ENCODE data around the gene KCND2.

GRCh38 chr7:120480472-120480871 is 207.5 kb downstream of the KCND2 start:
- TF ChIP-seq POLR2A (IDR thresholded peaks at IDR 0.05) (no peak), CTCF (IDR thresholded peaks at IDR 0.05) (no peak)

Measured in thyroid gland (tissue), 4 donors.